ENCODE data around the gene NME5.

The NME5 gene

GRCh38 chr5:138102454-138103318 is 36.5 kb downstream of the NME5 start:
- no peak for TF ChIP-seq CTCF (conservative IDR thresholded peaks at IDR 0.05; ENCODE audit: low read depth, low read length)
- H3K4me3 ChIP-seq (ENCODE audit: low read length): no peak overlapping the region
- DNase-seq (ENCODE audit: low read depth): no peak

- no peak for TF ChIP-seq CTCF (conservative IDR thresholded peaks at IDR 0.05; ENCODE audit: low read depth, low read length)
- no peak for DNase-seq (ENCODE audit: low read depth)
- H3K4me3 ChIP-seq (ENCODE audit: low read length): no peak overlapping the region
Measured at GRCh38 chr5:138096997-138097828, 42.0 kb downstream of the NME5 start.

GRCh38 chr5:138096363-138096762 is 42.9 kb downstream of the NME5 start:
- no peak overlapping the region for H3K4me3 ChIP-seq (ENCODE audit: low read length)
- DNase-seq (ENCODE audit: low read depth): no peak

GRCh38 chr5:138095100-138095907 is 43.9 kb downstream of the NME5 start:
- no peak overlapping the region for H3K4me3 ChIP-seq (ENCODE audit: low read length)
- no peak for TF ChIP-seq CTCF (conservative IDR thresholded peaks at IDR 0.05; ENCODE audit: low read depth, low read length)

More at GRCh38 chr5:138096363-138096762, 42.9 kb downstream of the NME5 start:
- no peak for TF ChIP-seq CTCF (conservative IDR thresholded peaks at IDR 0.05; ENCODE audit: low read depth, low read length)

GRCh38 chr5:138093036-138093435 is 46.2 kb downstream of the NME5 start:
- no peak for TF ChIP-seq CTCF (conservative IDR thresholded peaks at IDR 0.05; ENCODE audit: low read depth, low read length)
- no peak overlapping the region for H3K4me3 ChIP-seq (ENCODE audit: low read length)
- no peak for DNase-seq (ENCODE audit: low read depth)

More at GRCh38 chr5:138095100-138095907, 43.9 kb downstream of the NME5 start:
- no peak for DNase-seq (ENCODE audit: low read depth)

GRCh38 chr5:138092301-138092700 is 46.9 kb downstream of the NME5 start:
- no peak for TF ChIP-seq CTCF (conservative IDR thresholded peaks at IDR 0.05; ENCODE audit: low read depth, low read length)
- no peak overlapping the region for H3K4me3 ChIP-seq (ENCODE audit: low read length)
- no peak for DNase-seq (ENCODE audit: low read depth)

Data from retinal pigment epithelial cell (primary cell).